WTC11 (cell line): Measurements from ENCODE around the gene ATP2A1. TPM values are rescaled to one million over a fixed set of nuclear protein-coding genes. Genes with fewer than 3 reads are reported as not detected.
A peak's percentile ranks its signal among the peaks of the same experiment; 100 is the strongest.

ENCODE experiments used
- ATAC-seq: fragments of 200-7000 bp; cut with Tn5 transposase; 2 replicates; pipeline ENCODE4 v1.10.0; 2021; ENCODE audit warnings: mild to moderate bottlenecking, moderate library complexity
- CTCF ChIA-PET: fragments of 300-600 bp; sonication (Branson Sonifier 250); formaldehyde crosslinking; loops from one replicate; lab custom pipeline; 2021; ENCODE audit warnings: antibody characterized with exemption; lab: Charles Lee
- POLR2A ChIA-PET: fragments of 350-600 bp; sonication (Branson Sonifier 250); formaldehyde crosslinking; loops from one replicate; lab custom pipeline; 2021; ENCODE audit warnings: antibody characterized with exemption; lab: Charles Lee
- DNase-seq: peaks from one replicate; pipeline ENCODE4 v3.0.0; 2021; ENCODE audit warnings: low spot score
- H3K27ac Mint-ChIP-seq: 2 replicates; pipeline ENCODE4 v1.8.0; 2021; ENCODE audit warnings: mixed read lengths
- H3K27me3 Mint-ChIP-seq: 2 replicates; pipeline ENCODE4 v1.8.0; 2021; ENCODE audit warnings: low read depth, mild to moderate bottlenecking, moderate library complexity, mixed read lengths
- H3K36me3 Mint-ChIP-seq: 2 replicates; pipeline ENCODE4 v1.8.0; 2021; ENCODE audit warnings: mixed read lengths
- H3K4me1 Mint-ChIP-seq: 2 replicates; pipeline ENCODE4 v1.8.0; 2022; ENCODE audit warnings: mixed read lengths
- H3K4me3 Mint-ChIP-seq: 2 replicates; pipeline ENCODE4 v1.8.0; 2021; ENCODE audit warnings: mild to moderate bottlenecking, moderate library complexity, mixed read lengths
- H3K9me3 Mint-ChIP-seq: 2 replicates; pipeline ENCODE4 v1.8.0; 2021; ENCODE audit warnings: mixed read lengths
- CTCF ChIP-seq: fragments of 200-600 bp; IDR thresholded peaks from 2 replicates; pipeline ENCODE4 v1.8.0; 2022; ENCODE audit warnings: antibody characterized with exemption
- ESRRA ChIP-seq: sonication (generic); formaldehyde crosslinking; IDR thresholded peaks from 2 replicates; pipeline ENCODE4 v1.8.1; 2022; ENCODE audit warnings: mild to moderate bottlenecking, missing genetic modification reagents, borderline replicate concordance
- FOXP4 ChIP-seq: sonication (generic); formaldehyde crosslinking; IDR thresholded peaks from 2 replicates; pipeline ENCODE4 v1.8.0; 2022; ENCODE audit warnings: mild to moderate bottlenecking, missing genetic modification reagents
- OVOL2 ChIP-seq: fragments of 250-450 bp; sonication (Bioruptor Pico); IDR thresholded peaks from 2 replicates; pipeline ENCODE4 v1.9.0; 2021; ENCODE audit warnings: mild to moderate bottlenecking, borderline replicate concordance
- PREB ChIP-seq: sonication (generic); formaldehyde crosslinking; IDR thresholded peaks from 2 replicates; pipeline ENCODE4 v1.8.1; 2022; ENCODE audit warnings: mild to moderate bottlenecking, missing genetic modification reagents, moderate library complexity, borderline replicate concordance
- RORB ChIP-seq: fragments of 250-450 bp; sonication (Bioruptor Pico); IDR thresholded peaks from 2 replicates; pipeline ENCODE4 v1.9.0; 2021; ENCODE audit warnings: mild to moderate bottlenecking
- ZNF219 ChIP-seq: sonication (generic); formaldehyde crosslinking; IDR thresholded peaks from 2 replicates; pipeline ENCODE4 v1.8.0; 2023; ENCODE audit warnings: missing genetic modification reagents, mild to moderate bottlenecking, borderline replicate concordance
- total RNA-seq: library from RNA; stranded (reverse); gene quantifications from 3 replicates; pipeline ENCODE4 v1.2.3, GENCODE V29; 2021
- TF ChIP-seq, protein P1 (sequence below): sonication (generic); formaldehyde crosslinking; IDR thresholded peaks from 2 replicates; pipeline ENCODE4 v1.8.0; 2023; ENCODE audit warnings: mild to moderate bottlenecking, missing genetic modification reagents
- TF ChIP-seq, protein P2 (sequence below): fragments of 250-450 bp; sonication (Bioruptor Pico); IDR thresholded peaks from 2 replicates; pipeline ENCODE4 v1.9.0; 2021; ENCODE audit warnings: mild to moderate bottlenecking, borderline replicate concordance

The ATP2A1 gene
- total RNA-seq, 1 experiment from 2014 or later = 6.4 TPM

DNA sequence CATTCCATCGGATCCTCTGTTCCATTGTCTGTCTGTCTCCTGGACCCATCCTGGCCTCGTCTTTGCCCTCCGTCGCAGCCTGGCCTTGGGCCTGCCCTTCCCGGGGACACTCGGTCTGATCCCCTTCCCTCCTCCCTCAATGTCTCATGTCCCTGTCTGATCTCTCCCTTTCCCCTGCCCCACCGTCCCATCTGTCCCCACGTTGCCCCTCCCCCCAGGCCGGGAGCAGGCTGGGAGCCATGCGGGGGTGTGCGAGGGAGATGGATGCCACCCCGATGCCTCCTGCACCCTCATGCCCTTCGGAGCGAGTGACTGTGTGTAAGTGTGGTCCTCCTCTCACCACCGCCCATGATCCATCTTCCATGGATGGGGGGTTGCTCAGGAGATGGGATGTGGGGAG lies 5.3 kb upstream of the ATP2A1 start (continued):
- TF ChIP-seq PREB (CRISPR knock-in tag) (no peak), OVOL2 (CRISPR knock-in tag) (no peak), ESRRA (CRISPR knock-in tag) (no peak), ZNF219 (CRISPR knock-in tag) (no peak), RORB (CRISPR knock-in tag) (no peak)
- TF ChIP-seq, protein P1, sequence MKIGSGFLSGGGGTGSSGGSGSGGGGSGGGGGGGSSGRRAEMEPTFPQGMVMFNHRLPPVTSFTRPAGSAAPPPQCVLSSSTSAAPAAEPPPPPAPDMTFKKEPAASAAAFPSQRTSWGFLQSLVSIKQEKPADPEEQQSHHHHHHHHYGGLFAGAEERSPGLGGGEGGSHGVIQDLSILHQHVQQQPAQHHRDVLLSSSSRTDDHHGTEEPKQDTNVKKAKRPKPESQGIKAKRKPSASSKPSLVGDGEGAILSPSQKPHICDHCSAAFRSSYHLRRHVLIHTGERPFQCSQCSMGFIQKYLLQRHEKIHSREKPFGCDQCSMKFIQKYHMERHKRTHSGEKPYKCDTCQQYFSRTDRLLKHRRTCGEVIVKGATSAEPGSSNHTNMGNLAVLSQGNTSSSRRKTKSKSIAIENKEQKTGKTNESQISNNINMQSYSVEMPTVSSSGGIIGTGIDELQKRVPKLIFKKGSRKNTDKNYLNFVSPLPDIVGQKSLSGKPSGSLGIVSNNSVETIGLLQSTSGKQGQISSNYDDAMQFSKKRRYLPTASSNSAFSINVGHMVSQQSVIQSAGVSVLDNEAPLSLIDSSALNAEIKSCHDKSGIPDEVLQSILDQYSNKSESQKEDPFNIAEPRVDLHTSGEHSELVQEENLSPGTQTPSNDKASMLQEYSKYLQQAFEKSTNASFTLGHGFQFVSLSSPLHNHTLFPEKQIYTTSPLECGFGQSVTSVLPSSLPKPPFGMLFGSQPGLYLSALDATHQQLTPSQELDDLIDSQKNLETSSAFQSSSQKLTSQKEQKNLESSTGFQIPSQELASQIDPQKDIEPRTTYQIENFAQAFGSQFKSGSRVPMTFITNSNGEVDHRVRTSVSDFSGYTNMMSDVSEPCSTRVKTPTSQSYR (CRISPR knock-in tag) = no peak
- TF ChIP-seq, protein P2, sequence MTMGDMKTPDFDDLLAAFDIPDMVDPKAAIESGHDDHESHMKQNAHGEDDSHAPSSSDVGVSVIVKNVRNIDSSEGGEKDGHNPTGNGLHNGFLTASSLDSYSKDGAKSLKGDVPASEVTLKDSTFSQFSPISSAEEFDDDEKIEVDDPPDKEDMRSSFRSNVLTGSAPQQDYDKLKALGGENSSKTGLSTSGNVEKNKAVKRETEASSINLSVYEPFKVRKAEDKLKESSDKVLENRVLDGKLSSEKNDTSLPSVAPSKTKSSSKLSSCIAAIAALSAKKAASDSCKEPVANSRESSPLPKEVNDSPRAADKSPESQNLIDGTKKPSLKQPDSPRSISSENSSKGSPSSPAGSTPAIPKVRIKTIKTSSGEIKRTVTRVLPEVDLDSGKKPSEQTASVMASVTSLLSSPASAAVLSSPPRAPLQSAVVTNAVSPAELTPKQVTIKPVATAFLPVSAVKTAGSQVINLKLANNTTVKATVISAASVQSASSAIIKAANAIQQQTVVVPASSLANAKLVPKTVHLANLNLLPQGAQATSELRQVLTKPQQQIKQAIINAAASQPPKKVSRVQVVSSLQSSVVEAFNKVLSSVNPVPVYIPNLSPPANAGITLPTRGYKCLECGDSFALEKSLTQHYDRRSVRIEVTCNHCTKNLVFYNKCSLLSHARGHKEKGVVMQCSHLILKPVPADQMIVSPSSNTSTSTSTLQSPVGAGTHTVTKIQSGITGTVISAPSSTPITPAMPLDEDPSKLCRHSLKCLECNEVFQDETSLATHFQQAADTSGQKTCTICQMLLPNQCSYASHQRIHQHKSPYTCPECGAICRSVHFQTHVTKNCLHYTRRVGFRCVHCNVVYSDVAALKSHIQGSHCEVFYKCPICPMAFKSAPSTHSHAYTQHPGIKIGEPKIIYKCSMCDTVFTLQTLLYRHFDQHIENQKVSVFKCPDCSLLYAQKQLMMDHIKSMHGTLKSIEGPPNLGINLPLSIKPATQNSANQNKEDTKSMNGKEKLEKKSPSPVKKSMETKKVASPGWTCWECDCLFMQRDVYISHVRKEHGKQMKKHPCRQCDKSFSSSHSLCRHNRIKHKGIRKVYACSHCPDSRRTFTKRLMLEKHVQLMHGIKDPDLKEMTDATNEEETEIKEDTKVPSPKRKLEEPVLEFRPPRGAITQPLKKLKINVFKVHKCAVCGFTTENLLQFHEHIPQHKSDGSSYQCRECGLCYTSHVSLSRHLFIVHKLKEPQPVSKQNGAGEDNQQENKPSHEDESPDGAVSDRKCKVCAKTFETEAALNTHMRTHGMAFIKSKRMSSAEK (CRISPR knock-in tag) = no peak

GRCh38 chr16:28873543-28874201 lies 4.6 kb upstream of the ATP2A1 start:
- no peak overlapping the region for H3K4me3 Mint-ChIP-seq
- DNase-seq = peak; percentile 77
- H3K9me3 Mint-ChIP-seq = no peaks in the 10 kb centered on the region

More at GRCh38 chr16:28873543-28874201, 4.6 kb upstream of the ATP2A1 start:
- TF ChIP-seq FOXP4 (no peak), CTCF (peak; percentile 90)
- TF ChIP-seq, all 79 proteins: peak for 1
- H3K27me3 Mint-ChIP-seq = no peaks in the 10 kb centered on the region
- H3K4me1 Mint-ChIP-seq = peaks cover 10% of the 10 kb centered on the region
- no peak overlapping the region for H3K27ac Mint-ChIP-seq
- ATAC-seq = peak; percentile 79
- CTCF ChIA-PET = interaction anchor here (0.6 to 4.0 kb wide), 17 partner anchors 9 to 111 kb away, joined by 3 to 23 read pairs (median 4); partner anchors contain the start of genes LAT, NFATC2IP, SH2B1 and TUFM
- POLR2A ChIA-PET = interaction anchor here (0.6 kb wide), 1 partner anchor 28 kb away, joined by 3 read pairs; no protein-coding TSS in a partner anchor
- H3K36me3 Mint-ChIP-seq = peaks cover 22% of the 10 kb centered on the region
